Rectal smooth muscle tissue (tissue), 1 donor: Measurements from ENCODE around the gene RNF39.
"Not testable (repeated sequence)": the region's sequence is repeated elsewhere in the genome, so short reads cannot be mapped to it uniquely, and the experiment has no call there.

ENCODE experiments used
- H3K27ac ChIP-seq: one replicate; pipeline ENCODE4 v1.7.0; 2013; ENCODE audit warnings: low read depth, low read length, inconsistent platforms
- H3K27me3 ChIP-seq: one replicate; pipeline ENCODE4 v1.7.0; 2013; ENCODE audit warnings: low read length; ENCODE audit not compliant: control insufficient read depth, insufficient read depth
- H3K36me3 ChIP-seq: one replicate; pipeline ENCODE4 v1.7.0; 2013; ENCODE audit warnings: low read length; ENCODE audit not compliant: control insufficient read depth, insufficient read depth
- H3K4me1 ChIP-seq: one replicate; pipeline ENCODE4 v1.7.0; 2013; ENCODE audit warnings: low read length; ENCODE audit not compliant: control insufficient read depth, insufficient read depth
- H3K4me3 ChIP-seq: one replicate; pipeline ENCODE4 v1.7.0; 2013; ENCODE audit warnings: low read length
- H3K9ac ChIP-seq: one replicate; pipeline ENCODE4 v1.7.0; 2013; ENCODE audit warnings: low read length

The RNF39 gene

GRCh38 chr6:30042476-30042875 lies 33.1 kb downstream of the RNF39 start:
- no peaks in the 10 kb centered on the region for H3K36me3 ChIP-seq
- H3K4me1 ChIP-seq = no peaks in the 10 kb centered on the region
- H3K4me3 ChIP-seq = no peak overlapping the region
- no peak overlapping the region for H3K27ac ChIP-seq
- H3K9ac ChIP-seq = no peak overlapping the region
- no peaks in the 10 kb centered on the region for H3K27me3 ChIP-seq

DNA sequence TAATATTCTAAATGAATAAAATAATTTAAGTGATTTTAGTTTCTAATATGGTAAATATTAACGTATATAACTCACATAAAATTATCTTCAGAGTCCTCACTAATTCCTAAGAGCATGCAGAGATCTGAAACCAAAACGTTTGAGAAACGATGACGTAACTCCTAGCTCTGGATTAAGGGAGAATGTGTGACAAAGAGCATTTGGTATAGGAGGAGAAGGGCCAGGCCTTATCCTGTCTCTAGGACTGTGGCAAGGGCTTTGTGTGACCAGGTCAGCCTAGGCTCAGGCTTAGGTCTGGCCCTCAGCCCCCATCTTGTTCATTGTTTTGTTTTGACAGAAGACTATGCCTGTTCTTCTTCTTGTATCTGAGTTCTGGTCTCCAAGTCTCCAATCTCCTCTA lies 33.7 kb downstream of the RNF39 start:
- H3K4me3 ChIP-seq = no peak overlapping the region
- no peaks in the 10 kb centered on the region for H3K36me3 ChIP-seq
- no peak overlapping the region for H3K27ac ChIP-seq
- H3K9ac ChIP-seq = no peak overlapping the region
- no peaks in the 10 kb centered on the region for H3K4me1 ChIP-seq
- H3K27me3 ChIP-seq = no peaks in the 10 kb centered on the region

- Histone ChIP-seq H3K27me3 (no peaks in the 10 kb centered on the region), H3K36me3 (no peaks in the 10 kb centered on the region), H3K4me3 (no peak overlapping the region), H3K4me1 (no peaks in the 10 kb centered on the region), H3K9ac (no peak overlapping the region), H3K27ac (no peak overlapping the region)
Observed at GRCh38 chr6:30041221-30041620, 34.3 kb downstream of the RNF39 start.

DNA sequence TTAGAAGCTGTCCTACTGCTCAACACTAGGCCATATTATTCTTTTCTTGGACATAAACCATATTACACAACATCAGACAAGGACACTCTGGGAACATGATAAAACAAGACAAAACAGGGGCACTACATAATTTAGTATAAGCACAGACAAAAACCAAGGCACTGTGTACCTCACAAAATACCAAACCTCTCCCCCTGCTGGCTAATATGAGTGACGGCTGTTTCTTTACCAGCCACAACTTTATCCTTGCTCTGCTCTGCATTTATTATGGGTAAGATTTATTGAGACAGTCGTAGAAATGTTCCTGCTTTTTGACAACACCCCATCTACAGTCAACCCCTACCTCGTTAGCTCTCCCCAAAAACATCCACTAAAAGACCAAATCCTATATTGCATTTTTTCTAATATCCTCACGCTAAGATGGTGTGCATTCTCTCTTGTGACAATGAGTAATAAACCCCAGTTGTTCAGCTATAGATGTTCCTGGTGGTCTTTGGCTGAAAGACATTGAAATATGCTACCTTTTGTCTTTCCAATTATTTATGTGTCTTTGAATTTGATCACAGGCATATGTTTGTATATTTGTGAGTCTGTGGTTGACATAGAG lies 38.3 kb downstream of the RNF39 start:
- Histone ChIP-seq H3K4me1 (no peaks in the 10 kb centered on the region), H3K36me3 (no peaks in the 10 kb centered on the region), H3K27ac (no peak overlapping the region), H3K27me3 (no peaks in the 10 kb centered on the region), H3K4me3 (no peak overlapping the region), H3K9ac (no peak overlapping the region)

GRCh38 chr6:30035784-30036183 lies 39.8 kb downstream of the RNF39 start:
- no peak overlapping the region for H3K4me3 ChIP-seq
- H3K4me1 ChIP-seq = no peaks in the 10 kb centered on the region
- no peaks in the 10 kb centered on the region for H3K36me3 ChIP-seq
- H3K9ac ChIP-seq = no peak overlapping the region
- no peak overlapping the region for H3K27ac ChIP-seq
- no peaks in the 10 kb centered on the region for H3K27me3 ChIP-seq

- not testable (repeated sequence) for H3K27ac ChIP-seq, H3K36me3 ChIP-seq, H3K4me3 ChIP-seq, H3K9ac ChIP-seq, H3K4me1 ChIP-seq, H3K27me3 ChIP-seq
Observed at GRCh38 chr6:30033440-30033839, 42.1 kb downstream of the RNF39 start.

DNA sequence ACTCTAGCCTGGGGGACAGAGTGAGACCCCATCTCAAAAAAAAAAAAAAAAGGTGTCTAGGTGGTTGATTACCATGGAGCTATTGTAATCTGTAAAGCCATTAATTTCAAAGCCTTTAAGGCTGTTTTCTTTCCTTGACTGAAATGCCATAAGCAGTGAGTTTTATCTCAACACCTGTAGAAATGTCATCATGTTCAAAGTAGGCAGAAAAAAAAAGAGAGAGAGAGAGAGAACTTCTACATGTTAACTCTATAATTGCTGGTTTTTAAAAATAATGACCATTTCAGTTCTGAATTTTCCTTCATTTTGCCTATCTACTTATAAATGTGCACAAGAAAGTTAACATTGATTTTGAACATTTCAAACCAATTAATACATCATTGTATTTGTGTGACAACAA lies 44.2 kb downstream of the RNF39 start:
- H3K4me1 ChIP-seq = no peaks in the 10 kb centered on the region
- no peak overlapping the region for H3K9ac ChIP-seq
- no peak overlapping the region for H3K4me3 ChIP-seq
- no peak overlapping the region for H3K27ac ChIP-seq
- H3K36me3 ChIP-seq = no peaks in the 10 kb centered on the region
- H3K27me3 ChIP-seq = no peaks in the 10 kb centered on the region

DNA sequence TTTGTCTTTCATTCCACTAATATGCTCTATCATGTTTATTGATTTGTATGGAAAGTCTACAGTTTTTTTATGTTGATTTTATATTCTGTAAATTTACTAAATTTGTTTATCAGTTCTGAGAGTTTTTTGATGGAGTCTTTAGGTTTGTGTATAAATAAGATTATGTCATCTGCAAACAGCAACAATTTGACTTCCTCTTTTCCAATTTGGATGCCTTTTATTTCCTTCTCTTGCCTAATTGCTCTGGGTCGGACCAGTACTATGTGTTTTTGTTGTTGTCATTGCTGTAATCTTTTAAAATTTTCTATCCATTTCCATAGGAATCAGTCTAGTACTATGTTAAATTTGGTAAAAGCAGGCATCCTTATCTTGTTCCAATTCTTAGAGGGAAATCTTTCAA lies 46.0 kb downstream of the RNF39 start:
- H3K4me3 ChIP-seq = no peak overlapping the region

DNA sequence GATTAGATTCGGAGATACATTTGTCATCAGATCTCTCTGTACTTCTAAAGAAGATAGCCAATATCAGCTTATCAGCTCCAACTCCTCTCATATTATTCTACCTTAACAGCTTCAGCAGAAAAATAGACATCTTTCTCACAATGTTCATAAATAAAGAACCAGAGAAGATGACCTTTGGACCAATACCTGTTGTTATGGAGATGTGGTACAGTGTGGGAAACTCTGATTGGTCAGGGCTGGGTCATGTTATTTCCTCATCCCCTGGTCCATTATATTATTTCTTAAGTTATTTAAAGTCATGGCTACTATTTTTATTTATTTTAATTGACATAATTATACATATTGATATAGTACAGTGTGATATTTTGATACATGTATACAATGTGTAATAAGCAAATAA lies 50.4 kb downstream of the RNF39 start:
- Histone ChIP-seq H3K4me3 (no peak overlapping the region), H3K36me3 (no peaks in the 10 kb centered on the region), H3K27me3 (no peaks in the 10 kb centered on the region)

More for the DNA sequence above, 46.0 kb downstream of the RNF39 start:
- H3K36me3 ChIP-seq = no peaks in the 10 kb centered on the region
- H3K4me1 ChIP-seq = no peaks in the 10 kb centered on the region
- no peak overlapping the region for H3K27ac ChIP-seq
- H3K27me3 ChIP-seq = no peaks in the 10 kb centered on the region
- no peak overlapping the region for H3K9ac ChIP-seq

DNA sequence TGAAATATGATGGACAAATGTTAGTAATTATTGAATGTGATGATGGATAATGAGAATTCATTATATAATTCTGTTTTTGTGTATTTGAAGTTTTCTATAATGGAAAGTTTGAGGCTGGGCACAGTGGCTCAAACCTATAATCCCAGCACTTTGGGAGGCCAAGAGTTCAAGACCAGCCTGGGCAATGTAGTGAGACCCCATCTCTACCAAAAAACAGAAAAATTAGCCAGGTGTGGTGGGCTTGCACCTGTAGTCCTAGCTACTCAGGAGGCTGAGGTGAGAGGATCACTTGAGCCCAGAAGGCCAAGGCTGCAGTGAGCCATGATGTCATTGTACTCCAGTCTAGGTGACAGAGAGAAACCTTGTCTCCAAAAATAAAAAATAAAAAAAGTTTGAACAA lies 52.9 kb downstream of the RNF39 start:
- H3K36me3 ChIP-seq, H3K4me1 ChIP-seq, H3K4me3 ChIP-seq, H3K27ac ChIP-seq, H3K27me3 ChIP-seq, H3K9ac ChIP-seq: not testable (repeated sequence)

More for the DNA sequence above, 50.4 kb downstream of the RNF39 start:
- no peak overlapping the region for H3K27ac ChIP-seq
- no peak overlapping the region for H3K9ac ChIP-seq
- H3K4me1 ChIP-seq = no peaks in the 10 kb centered on the region

GRCh38 chr6:30022189-30022588 lies 53.4 kb downstream of the RNF39 start:
- H3K4me1 ChIP-seq = no peaks in the 10 kb centered on the region
- no peak overlapping the region for H3K9ac ChIP-seq
- H3K27me3 ChIP-seq = no peaks in the 10 kb centered on the region
- no peaks in the 10 kb centered on the region for H3K36me3 ChIP-seq
- H3K4me3 ChIP-seq = no peak overlapping the region
- H3K27ac ChIP-seq = no peak overlapping the region

- Histone ChIP-seq H3K27ac (no peak overlapping the region), H3K9ac (no peak overlapping the region), H3K4me3 (no peak overlapping the region), H3K27me3 (no peaks in the 10 kb centered on the region), H3K36me3 (no peaks in the 10 kb centered on the region), H3K4me1 (no peaks in the 10 kb centered on the region)
Observed at GRCh38 chr6:30020626-30021025, 54.9 kb downstream of the RNF39 start.
